Smooth muscle cell (in vitro differentiated cells): ENCODE results near the gene ACD. TPM values are rescaled to one million over a fixed set of nuclear protein-coding genes. Genes with fewer than 3 reads are reported as not detected.

Experiments used
- DNase-seq: peaks from one replicate; lab custom pipeline; 2025; ENCODE audit not compliant: unreplicated experiment; lab: John Stamatoyannopoulos, UW
- H2AFZ ChIP-seq: fragments of 200-600 bp; sonication (generic); 2 replicates; pipeline ENCODE4 v1.6.0; 2016; ENCODE audit warnings: antibody characterized with exemption, low read depth, mild to moderate bottlenecking
- H3F3A ChIP-seq: fragments of 200-600 bp; sonication (generic); 2 replicates; pipeline ENCODE4 v1.6.0; 2017; ENCODE audit warnings: antibody characterized with exemption, low read depth
- H3K27ac ChIP-seq: fragments of 200-600 bp; sonication (generic); 2 replicates; pipeline ENCODE4 v1.5.1; 2016; ENCODE audit warnings: low read depth, mild to moderate bottlenecking
- H3K27me3 ChIP-seq: fragments of 200-600 bp; sonication (generic); 2 replicates; pipeline ENCODE4 v1.6.1; 2016; ENCODE audit warnings: low read depth, mild to moderate bottlenecking
- H3K36me3 ChIP-seq: fragments of 200-600 bp; sonication (generic); 2 replicates; pipeline ENCODE4 v1.5.1; 2016; ENCODE audit warnings: low read depth
- H3K4me1 ChIP-seq: fragments of 200-600 bp; sonication (generic); 2 replicates; pipeline ENCODE4 v1.5.1; 2016; ENCODE audit warnings: low read depth
- H3K4me2 ChIP-seq: fragments of 200-600 bp; sonication (generic); 2 replicates; pipeline ENCODE4 v1.6.0; 2016; ENCODE audit warnings: mild to moderate bottlenecking
- H3K4me3 ChIP-seq: fragments of 200-600 bp; sonication (generic); 2 replicates; pipeline ENCODE4 v1.5.1; 2016; ENCODE audit warnings: mild to moderate bottlenecking
- H3K79me2 ChIP-seq: fragments of 200-600 bp; sonication (generic); 2 replicates; pipeline ENCODE4 v1.6.0; 2016; ENCODE audit warnings: low read depth, mild to moderate bottlenecking
- H3K9ac ChIP-seq: fragments of 200-600 bp; sonication (generic); 2 replicates; pipeline ENCODE4 v1.6.0; 2016; ENCODE audit warnings: low read depth
- H3K9me3 ChIP-seq: fragments of 200-600 bp; sonication (generic); replicated peaks from 2 replicates; pipeline ENCODE4 v1.5.1; 2016; ENCODE audit warnings: low read depth
- H4K20me1 ChIP-seq: fragments of 200-600 bp; sonication (generic); 2 replicates; pipeline ENCODE4 v1.6.0; 2016; ENCODE audit warnings: low read depth
- CTCF ChIP-seq: fragments of 200-600 bp; sonication (generic); IDR thresholded peaks from 2 replicates; pipeline ENCODE4 v1.5.1; 2017; ENCODE audit warnings: borderline replicate concordance, mild to moderate bottlenecking, antibody characterized with exemption; ENCODE audit not compliant: insufficient read depth, poor library complexity, severe bottlenecking
- WGBS: methylation state at CpG from one replicate; pipeline ENCODE4 v1.1.7; 2016; ENCODE audit warnings: low lambda C conversion rate; 5-methylcytosine and 5-hydroxymethylcytosine counted together
- polyA plus RNA-seq: library from polyadenylated mRNA; unstranded; fragments of >200 nt; fragmentation: Nextera tagmentation; extraction: Ambion mirVana; gene quantifications from 2 replicates; pipeline ENCODE4 v1.2.1, GENCODE V29; 2016
- total RNA-seq: library from RNA; depleted of rRNA; stranded (reverse); fragments of >200 nt; gene quantifications from 2 replicates; pipeline ENCODE4 v1.2.3, GENCODE V29; 2014

ACD gene
- total and polyA plus RNA-seq, 2 experiments from 2014 or later, result 21.9 to 31.7 TPM

- Histone ChIP-seq H4K20me1 (no peaks in the 10 kb centered on the region), H3K27ac (no peak overlapping the region), H3K4me3 (peak overlapping the region; percentile 46), H2AFZ (no peak overlapping the region), H3K4me2 (peak overlapping the region; percentile 87), H3K9ac (no peak overlapping the region), H3F3A (no peaks in the 10 kb centered on the region), H3K79me2 (no peaks in the 10 kb centered on the region), H3K36me3 (no peaks in the 10 kb centered on the region), H3K27me3 (peaks cover 22% of the 10 kb centered on the region), H3K4me1 (no peaks in the 10 kb centered on the region), H3K9me3 (no peaks in the 10 kb centered on the region)
- 5% methylated on average over 23 of the region's 68 CpGs for WGBS
- TF ChIP-seq CTCF, result peak; percentile 23
- no peak for DNase-seq
These were observed 6.8 kb downstream of the ACD start for GRCh38 chr16:67653128-67653788.

- Histone ChIP-seq H2AFZ (no peak overlapping the region), H3K4me2 (peak overlapping the region; percentile 87), H3K27ac (no peak overlapping the region), H3K4me3 (peak overlapping the region; percentile 46), H3K9ac (no peak overlapping the region), H4K20me1 (no peaks in the 10 kb centered on the region), H3K27me3 (peaks cover 22% of the 10 kb centered on the region), H3K36me3 (no peaks in the 10 kb centered on the region), H3K79me2 (no peaks in the 10 kb centered on the region), H3K4me1 (no peaks in the 10 kb centered on the region), H3K9me3 (no peaks in the 10 kb centered on the region), H3F3A (no peaks in the 10 kb centered on the region)
- TF ChIP-seq CTCF, result no peak
- no peak for DNase-seq
- WGBS, result 52% methylated on average over 3 of the region's 59 CpGs
These were observed 7.4 kb downstream of the ACD start for GRCh38 chr16:67652578-67653127.

- H3K27ac ChIP-seq, result no peak overlapping the region
- WGBS, result 85% methylated on average over 4 of the region's 4 CpGs
These were observed 8.2 kb downstream of the ACD start for GRCh38 chr16:67651847-67652246.

More at GRCh38 chr16:67651847-67652246, 8.2 kb downstream of the ACD start:
- Histone ChIP-seq H3K4me2 (no peak overlapping the region), H3K4me3 (no peak overlapping the region), H3K4me1 (no peaks in the 10 kb centered on the region), H4K20me1 (no peaks in the 10 kb centered on the region), H3F3A (no peaks in the 10 kb centered on the region), H3K79me2 (no peaks in the 10 kb centered on the region), H3K27me3 (peaks cover 28% of the 10 kb centered on the region), H3K36me3 (no peaks in the 10 kb centered on the region), H2AFZ (no peak overlapping the region), H3K9ac (no peak overlapping the region), H3K9me3 (no peaks in the 10 kb centered on the region)
- no peak for TF ChIP-seq CTCF
- no peak for DNase-seq
